GM10266 (cell line): Measurements from ENCODE around the gene PHACTR3.

Experiments used
- DNase-seq: peaks from one replicate; pipeline ENCODE4 v3.0.0; 2012; ENCODE audit errors: extremely low spot score
- CTCF ChIP-seq: IDR thresholded peaks from 2 replicates; pipeline ENCODE4 v1.5.1; 2012; ENCODE audit warnings: mild to moderate bottlenecking, low read depth; ENCODE audit not compliant: control insufficient read depth, insufficient read depth; ENCODE audit errors: missing control alignments

PHACTR3 gene

GRCh38 chr20:59575216-59575615 lies 29.1 kb upstream of the PHACTR3 start:
- no peak for DNase-seq
- TF ChIP-seq CTCF: no peak

GRCh38 chr20:59575653-59576052 lies 28.7 kb upstream of the PHACTR3 start:
- DNase-seq: no peak
- TF ChIP-seq CTCF: no peak

GRCh38 chr20:59576216-59576953 lies 28.0 kb upstream of the PHACTR3 start:
- DNase-seq: no peak
- TF ChIP-seq CTCF: no peak

GRCh38 chr20:59577037-59577808 lies 27.1 kb upstream of the PHACTR3 start:
- no peak for TF ChIP-seq CTCF
- DNase-seq: no peak

- no peak for DNase-seq
Measured at GRCh38 chr20:59577809-59578435, 26.4 kb upstream of the PHACTR3 start.

More at GRCh38 chr20:59577809-59578435, 26.4 kb upstream of the PHACTR3 start:
- TF ChIP-seq CTCF: no peak
